PC-3 (cell line): ENCODE data around the gene DGKH. TPM values are rescaled to one million over a fixed set of nuclear protein-coding genes. Genes with fewer than 3 reads are reported as not detected.

Experiments
- ATAC-seq: fragments of 200-7000 bp; cut with Tn5 transposase; 2 replicates; pipeline ENCODE4 v1.9.1; 2020; ENCODE audit warnings: mild to moderate bottlenecking, moderate library complexity
- BruUV-seq: library from RNA; stranded (reverse); fragments of 400-500 nt; replicated peaks from 2 replicates; lab custom pipeline; 2021; lab: Mats Ljungman, UMichigan
- CTCF ChIA-PET: fragments of 300-600 bp; sonication (Branson Sonifier 250); formaldehyde crosslinking; loops from one replicate; lab custom pipeline; 2022; ENCODE audit warnings: antibody characterized with exemption; lab: Charles Lee
- POLR2A ChIA-PET: fragments of 300-600 bp; sonication (Branson Sonifier 250); formaldehyde crosslinking; loops from one replicate; lab custom pipeline; 2022; ENCODE audit warnings: antibody characterized with exemption; ENCODE audit not compliant: unreplicated experiment; lab: Charles Lee
- DNase-seq: peaks from one replicate; pipeline ENCODE4 v3.0.0-alpha.2; 2015
- H2AFZ ChIP-seq: fragments of 300-600 bp; sonication (generic); 2 replicates; pipeline ENCODE4 v1.6.0; 2016; ENCODE audit warnings: antibody characterized with exemption, low read length
- H3F3A ChIP-seq: fragments of 300-600 bp; sonication (generic); one replicate; pipeline ENCODE4 v1.6.0; 2017; ENCODE audit warnings: antibody characterized with exemption, low read length, control low read depth, mild to moderate bottlenecking; ENCODE audit not compliant: unreplicated experiment
- H3K27ac ChIP-seq: fragments of 300-600 bp; sonication (generic); 2 replicates; pipeline ENCODE4 v1.5.1; 2016; ENCODE audit warnings: mild to moderate bottlenecking, low read length
- H3K27me3 ChIP-seq: fragments of 300-600 bp; sonication (generic); 2 replicates; pipeline ENCODE4 v1.6.1; 2016; ENCODE audit warnings: low read length, mixed read lengths
- H3K36me3 ChIP-seq: fragments of 300-600 bp; sonication (generic); 2 replicates; pipeline ENCODE4 v1.6.1; 2016; ENCODE audit warnings: low read depth, mixed run types, low read length, mixed read lengths
- H3K4me1 ChIP-seq: fragments of 300-600 bp; sonication (generic); 2 replicates; pipeline ENCODE4 v1.5.1; 2016; ENCODE audit warnings: low read length; ENCODE audit not compliant: insufficient read depth
- H3K4me2 ChIP-seq: fragments of 300-600 bp; sonication (generic); 2 replicates; pipeline ENCODE4 v1.6.0; 2016; ENCODE audit warnings: low read length
- H3K4me3 ChIP-seq: fragments of 300-600 bp; sonication (generic); 2 replicates; pipeline ENCODE4 v1.5.1; 2016; ENCODE audit warnings: mild to moderate bottlenecking, low read length, mixed read lengths
- H3K79me2 ChIP-seq: fragments of 300-600 bp; sonication (generic); 2 replicates; pipeline ENCODE4 v1.6.1; 2017; ENCODE audit warnings: low read length, mixed read lengths
- H3K9ac ChIP-seq: fragments of 300-600 bp; sonication (generic); 2 replicates; pipeline ENCODE4 v1.6.0; 2016; ENCODE audit warnings: mild to moderate bottlenecking, low read length
- H3K9me2 ChIP-seq: fragments of 300-600 bp; sonication (generic); replicated peaks from 2 replicates; pipeline ENCODE4 v1.6.1; 2016; ENCODE audit warnings: mixed run types, low read length, mixed read lengths
- H3K9me3 ChIP-seq: fragments of 300-600 bp; sonication (generic); 2 replicates; pipeline ENCODE4 v1.6.1; 2016; ENCODE audit warnings: low read length, mixed read lengths
- H4K20me1 ChIP-seq: fragments of 300-600 bp; sonication (generic); 2 replicates; pipeline ENCODE4 v1.6.1; 2016; ENCODE audit warnings: low read length, mixed read lengths
- CTCF ChIP-seq: fragments of 300-600 bp; sonication (generic); conservative IDR thresholded peaks from 2 replicates; pipeline ENCODE4 v1.5.1; 2017; ENCODE audit warnings: antibody characterized with exemption, low read depth, mild to moderate bottlenecking, low read length
- EZH2 ChIP-seq: fragments of 300-600 bp; sonication (generic); IDR thresholded peaks from one replicate; pipeline ENCODE4 v1.6.1; 2017; ENCODE audit warnings: antibody characterized with exemption, mild to moderate bottlenecking, low read length; ENCODE audit not compliant: unreplicated experiment
- EZH2phosphoT487 ChIP-seq: fragments of 300-600 bp; sonication (generic); IDR thresholded peaks from 2 replicates; pipeline ENCODE4 v1.6.1; 2018; ENCODE audit warnings: mild to moderate bottlenecking, antibody characterized with exemption, low read length, borderline replicate concordance
- intact Hi-C: fragments of 100-400 bp; cut with micrococcal nuclease; formaldehyde crosslinking; loops from 2 replicates; pipeline ENCODE4 v1.9.0; 2023
- total RNA-seq: library from RNA; depleted of rRNA; stranded (reverse); fragments of >200 nt; gene quantifications from 2 replicates; pipeline ENCODE4 v1.2.3, GENCODE V29; 2014

DGKH gene
- total RNA-seq, 1 experiment from 2014 or later = 5.9 TPM

GRCh38 chr13:42276683-42277082 lies 228.2 kb downstream of the DGKH start:
- Histone ChIP-seq H3K36me3 (no peaks in the 10 kb centered on the region), H4K20me1 (no peaks in the 10 kb centered on the region), H3K27me3 (no peaks in the 10 kb centered on the region), H3F3A (no peaks in the 10 kb centered on the region), H3K4me3 (no peak overlapping the region), H3K9me2 (no peaks in the 10 kb centered on the region), H3K9me3 (no peaks in the 10 kb centered on the region), H3K27ac (no peak overlapping the region), H3K9ac (no peak overlapping the region), H2AFZ (no peak overlapping the region), H3K4me2 (no peak overlapping the region), H3K79me2 (peaks cover 63% of the 10 kb centered on the region), H3K4me1 (peaks cover 10% of the 10 kb centered on the region; the same call in 1 of the 2 replicates)
- TF ChIP-seq CTCF = no peak
- no peak for TF ChIP-seq EZH2phosphoT487
- TF ChIP-seq EZH2 = no peak
- CTCF ChIA-PET = no interaction called here
- DNase-seq (no peak), ATAC-seq (no peak)
- BruUV-seq = no TSS peak
- POLR2A ChIA-PET = no interaction called here
- intact Hi-C loops = no loop called here

- Histone ChIP-seq H3K9me3 (no peaks in the 10 kb centered on the region), H3K4me1 (peaks cover 13% of the 10 kb centered on the region; the same call in 1 of the 2 replicates), H3K4me2 (no peak overlapping the region), H3F3A (no peaks in the 10 kb centered on the region), H3K4me3 (no peak overlapping the region), H3K27ac (no peak overlapping the region), H3K36me3 (no peaks in the 10 kb centered on the region), H4K20me1 (no peaks in the 10 kb centered on the region), H3K9me2 (no peaks in the 10 kb centered on the region), H3K9ac (no peak overlapping the region), H2AFZ (no peak overlapping the region), H3K79me2 (peaks cover 59% of the 10 kb centered on the region), H3K27me3 (no peaks in the 10 kb centered on the region)
- no peak for TF ChIP-seq EZH2phosphoT487
- no peak for TF ChIP-seq EZH2
- no peak for TF ChIP-seq CTCF
- DNase-seq (no peak), ATAC-seq (no peak)
- no TSS peak for BruUV-seq
- ChIA-PET CTCF (no interaction called here), POLR2A (no interaction called here)
- intact Hi-C loops = no loop called here
These were observed 229.3 kb downstream of the DGKH start for GRCh38 chr13:42277618-42278276.

- H3K27ac ChIP-seq = no peak overlapping the region
- H3K4me1 ChIP-seq = peaks cover 5% of the 10 kb centered on the region; the same call in 1 of the 2 replicates
- no peak overlapping the region for H2AFZ ChIP-seq
- H3K36me3 ChIP-seq = no peaks in the 10 kb centered on the region
- intact Hi-C loops = no loop called here
- H3K9ac ChIP-seq = no peak overlapping the region
- no peaks in the 10 kb centered on the region for H3K27me3 ChIP-seq
- H3K9me2 ChIP-seq = no peaks in the 10 kb centered on the region
- no peaks in the 10 kb centered on the region for H4K20me1 ChIP-seq
- POLR2A ChIA-PET = no interaction called here
- no peaks in the 10 kb centered on the region for H3K9me3 ChIP-seq
- no peak overlapping the region for H3K4me3 ChIP-seq
- TF ChIP-seq EZH2 (no peak), EZH2phosphoT487 (no peak), CTCF (no peak)
- H3K4me2 ChIP-seq = no peak overlapping the region
- H3K79me2 ChIP-seq = peaks cover 57% of the 10 kb centered on the region
- CTCF ChIA-PET = no interaction called here
- BruUV-seq = no TSS peak
- ATAC-seq = no peak
- H3F3A ChIP-seq = no peaks in the 10 kb centered on the region
- DNase-seq = no peak
These were observed 230.6 kb downstream of the DGKH start for GRCh38 chr13:42279080-42279479.
